KOPT-K1 (cell line): Measurements from ENCODE around the gene DLGAP1.

Source experiments
- H3K27ac ChIP-seq: fragments of 200-600 bp; sonication (generic); 2 replicates; pipeline ENCODE4 v1.5.1; 2016; ENCODE audit warnings: antibody characterized with exemption, mild to moderate bottlenecking, low read depth, low read length; ENCODE audit not compliant: poor library complexity, severe bottlenecking
- H3K36me3 ChIP-seq: fragments of 200-600 bp; sonication (generic); 2 replicates; pipeline ENCODE4 v1.5.1; 2017; ENCODE audit warnings: antibody characterized with exemption, mild to moderate bottlenecking, low read length, moderate library complexity; ENCODE audit not compliant: insufficient read depth
- H3K9me3 ChIP-seq: fragments of 200-600 bp; sonication (generic); 2 replicates; pipeline ENCODE4 v1.5.1; 2017; ENCODE audit warnings: antibody characterized with exemption, low read length, mild to moderate bottlenecking; ENCODE audit not compliant: insufficient read depth, poor library complexity, severe bottlenecking

Gene DLGAP1

GRCh38 chr18:3530807-3531206 is 924.3 kb downstream of the DLGAP1 start:
- Histone ChIP-seq H3K36me3 (no peaks in the 10 kb centered on the region), H3K9me3 (no peaks in the 10 kb centered on the region), H3K27ac (no peak overlapping the region)

GRCh38 chr18:3529601-3530000 is 925.5 kb downstream of the DLGAP1 start:
- Histone ChIP-seq H3K27ac (no peak overlapping the region), H3K9me3 (no peaks in the 10 kb centered on the region)

GRCh38 chr18:3529077-3529476 is 926.0 kb downstream of the DLGAP1 start:
- Histone ChIP-seq H3K27ac (no peak overlapping the region), H3K9me3 (no peaks in the 10 kb centered on the region)

More at GRCh38 chr18:3529601-3530000, 925.5 kb downstream of the DLGAP1 start:
- H3K36me3 ChIP-seq = no peaks in the 10 kb centered on the region

GRCh38 chr18:3528231-3528630 is 926.9 kb downstream of the DLGAP1 start:
- no peaks in the 10 kb centered on the region for H3K36me3 ChIP-seq
- no peak overlapping the region for H3K27ac ChIP-seq

More at GRCh38 chr18:3529077-3529476, 926.0 kb downstream of the DLGAP1 start:
- no peaks in the 10 kb centered on the region for H3K36me3 ChIP-seq

GRCh38 chr18:3526421-3527354 is 928.4 kb downstream of the DLGAP1 start:
- no peak overlapping the region for H3K27ac ChIP-seq
- no peaks in the 10 kb centered on the region for H3K9me3 ChIP-seq
- H3K36me3 ChIP-seq = no peaks in the 10 kb centered on the region

More at GRCh38 chr18:3528231-3528630, 926.9 kb downstream of the DLGAP1 start:
- no peaks in the 10 kb centered on the region for H3K9me3 ChIP-seq

GRCh38 chr18:3525870-3526420 is 929.2 kb downstream of the DLGAP1 start:
- Histone ChIP-seq H3K36me3 (no peaks in the 10 kb centered on the region), H3K9me3 (no peaks in the 10 kb centered on the region), H3K27ac (no peak overlapping the region)

- H3K9me3 ChIP-seq = no peaks in the 10 kb centered on the region
- H3K36me3 ChIP-seq = no peaks in the 10 kb centered on the region
- H3K27ac ChIP-seq = no peak overlapping the region
Observed at GRCh38 chr18:3524706-3525105, 930.4 kb downstream of the DLGAP1 start.

GRCh38 chr18:3520230-3521085 is 934.6 kb downstream of the DLGAP1 start:
- Histone ChIP-seq H3K36me3 (no peaks in the 10 kb centered on the region), H3K9me3 (peaks cover 8% of the 10 kb centered on the region), H3K27ac (no peak overlapping the region)

GRCh38 chr18:3514312-3515216 is 940.5 kb downstream of the DLGAP1 start:
- Histone ChIP-seq H3K27ac (no peak overlapping the region), H3K9me3 (peaks cover 8% of the 10 kb centered on the region), H3K36me3 (no peaks in the 10 kb centered on the region)

- H3K9me3 ChIP-seq = peaks cover 8% of the 10 kb centered on the region
- H3K36me3 ChIP-seq = no peaks in the 10 kb centered on the region
- no peak overlapping the region for H3K27ac ChIP-seq
Observed at GRCh38 chr18:3513481-3513880, 941.6 kb downstream of the DLGAP1 start.

- peaks cover 8% of the 10 kb centered on the region for H3K9me3 ChIP-seq
- no peak overlapping the region for H3K27ac ChIP-seq
- no peaks in the 10 kb centered on the region for H3K36me3 ChIP-seq
Observed at GRCh38 chr18:3511980-3512379, 943.1 kb downstream of the DLGAP1 start.

GRCh38 chr18:3510896-3511295 is 944.2 kb downstream of the DLGAP1 start:
- Histone ChIP-seq H3K27ac (no peak overlapping the region), H3K9me3 (no peaks in the 10 kb centered on the region), H3K36me3 (no peaks in the 10 kb centered on the region)

- Histone ChIP-seq H3K27ac (no peak overlapping the region), H3K9me3 (no peaks in the 10 kb centered on the region), H3K36me3 (no peaks in the 10 kb centered on the region)
Observed at GRCh38 chr18:3510024-3510423, 945.1 kb downstream of the DLGAP1 start.
